ENCODE measurements around the gene CLK2.

DNA sequence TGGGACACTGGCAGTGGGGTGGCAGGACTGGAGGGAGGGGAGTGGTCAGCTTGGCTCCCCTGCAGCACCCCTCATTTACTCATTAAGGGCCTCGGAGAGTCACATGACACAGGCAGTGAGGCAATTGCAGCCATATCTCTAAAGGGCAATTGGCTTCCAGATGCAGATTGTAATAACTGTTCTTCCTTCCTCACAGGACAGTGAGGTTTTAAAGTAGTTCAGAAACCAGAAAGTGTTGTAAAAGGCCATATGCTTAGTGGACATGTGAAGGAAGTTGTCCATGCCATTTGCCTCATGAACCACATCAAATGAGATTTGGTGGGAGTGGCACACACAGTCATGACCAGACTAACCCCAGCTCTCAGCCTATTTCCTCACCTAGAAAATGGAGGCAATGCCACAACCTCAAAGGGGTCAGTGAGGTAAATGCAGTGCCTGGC is 53.7 kb downstream of the CLK2 start:
- TF ChIP-seq, protein P1, sequence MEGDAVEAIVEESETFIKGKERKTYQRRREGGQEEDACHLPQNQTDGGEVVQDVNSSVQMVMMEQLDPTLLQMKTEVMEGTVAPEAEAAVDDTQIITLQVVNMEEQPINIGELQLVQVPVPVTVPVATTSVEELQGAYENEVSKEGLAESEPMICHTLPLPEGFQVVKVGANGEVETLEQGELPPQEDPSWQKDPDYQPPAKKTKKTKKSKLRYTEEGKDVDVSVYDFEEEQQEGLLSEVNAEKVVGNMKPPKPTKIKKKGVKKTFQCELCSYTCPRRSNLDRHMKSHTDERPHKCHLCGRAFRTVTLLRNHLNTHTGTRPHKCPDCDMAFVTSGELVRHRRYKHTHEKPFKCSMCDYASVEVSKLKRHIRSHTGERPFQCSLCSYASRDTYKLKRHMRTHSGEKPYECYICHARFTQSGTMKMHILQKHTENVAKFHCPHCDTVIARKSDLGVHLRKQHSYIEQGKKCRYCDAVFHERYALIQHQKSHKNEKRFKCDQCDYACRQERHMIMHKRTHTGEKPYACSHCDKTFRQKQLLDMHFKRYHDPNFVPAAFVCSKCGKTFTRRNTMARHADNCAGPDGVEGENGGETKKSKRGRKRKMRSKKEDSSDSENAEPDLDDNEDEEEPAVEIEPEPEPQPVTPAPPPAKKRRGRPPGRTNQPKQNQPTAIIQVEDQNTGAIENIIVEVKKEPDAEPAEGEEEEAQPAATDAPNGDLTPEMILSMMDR (IDR thresholded peaks at IDR 0.05; ENCODE audit: low read depth, low read length, missing input control), result no peak
- no peak for TF ChIP-seq FOXA1 (IDR thresholded peaks at IDR 0.05)
- no peak for TF ChIP-seq EGR1 (IDR thresholded peaks at IDR 0.05; ENCODE audit: low read depth in 2 of 2)
- TF ChIP-seq JUND (IDR thresholded peaks at IDR 0.05), result no peak
- TF ChIP-seq SP1 (IDR thresholded peaks at IDR 0.05), result no peak
- TF ChIP-seq, protein P2, sequence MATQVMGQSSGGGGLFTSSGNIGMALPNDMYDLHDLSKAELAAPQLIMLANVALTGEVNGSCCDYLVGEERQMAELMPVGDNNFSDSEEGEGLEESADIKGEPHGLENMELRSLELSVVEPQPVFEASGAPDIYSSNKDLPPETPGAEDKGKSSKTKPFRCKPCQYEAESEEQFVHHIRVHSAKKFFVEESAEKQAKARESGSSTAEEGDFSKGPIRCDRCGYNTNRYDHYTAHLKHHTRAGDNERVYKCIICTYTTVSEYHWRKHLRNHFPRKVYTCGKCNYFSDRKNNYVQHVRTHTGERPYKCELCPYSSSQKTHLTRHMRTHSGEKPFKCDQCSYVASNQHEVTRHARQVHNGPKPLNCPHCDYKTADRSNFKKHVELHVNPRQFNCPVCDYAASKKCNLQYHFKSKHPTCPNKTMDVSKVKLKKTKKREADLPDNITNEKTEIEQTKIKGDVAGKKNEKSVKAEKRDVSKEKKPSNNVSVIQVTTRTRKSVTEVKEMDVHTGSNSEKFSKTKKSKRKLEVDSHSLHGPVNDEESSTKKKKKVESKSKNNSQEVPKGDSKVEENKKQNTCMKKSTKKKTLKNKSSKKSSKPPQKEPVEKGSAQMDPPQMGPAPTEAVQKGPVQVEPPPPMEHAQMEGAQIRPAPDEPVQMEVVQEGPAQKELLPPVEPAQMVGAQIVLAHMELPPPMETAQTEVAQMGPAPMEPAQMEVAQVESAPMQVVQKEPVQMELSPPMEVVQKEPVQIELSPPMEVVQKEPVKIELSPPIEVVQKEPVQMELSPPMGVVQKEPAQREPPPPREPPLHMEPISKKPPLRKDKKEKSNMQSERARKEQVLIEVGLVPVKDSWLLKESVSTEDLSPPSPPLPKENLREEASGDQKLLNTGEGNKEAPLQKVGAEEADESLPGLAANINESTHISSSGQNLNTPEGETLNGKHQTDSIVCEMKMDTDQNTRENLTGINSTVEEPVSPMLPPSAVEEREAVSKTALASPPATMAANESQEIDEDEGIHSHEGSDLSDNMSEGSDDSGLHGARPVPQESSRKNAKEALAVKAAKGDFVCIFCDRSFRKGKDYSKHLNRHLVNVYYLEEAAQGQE (IDR thresholded peaks at IDR 0.05), result no peak
- no peak for TF ChIP-seq GABPA (IDR thresholded peaks at IDR 0.05 in 1 of 2, conservative IDR thresholded peaks at IDR 0.05 in 1 of 2)
- no peak for TF ChIP-seq TAF1 (conservative IDR thresholded peaks at IDR 0.05)
- TF ChIP-seq, protein P3, sequence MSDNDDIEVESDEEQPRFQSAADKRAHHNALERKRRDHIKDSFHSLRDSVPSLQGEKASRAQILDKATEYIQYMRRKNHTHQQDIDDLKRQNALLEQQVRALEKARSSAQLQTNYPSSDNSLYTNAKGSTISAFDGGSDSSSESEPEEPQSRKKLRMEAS (IDR thresholded peaks at IDR 0.05), result no peak
- TF ChIP-seq, protein P4, sequence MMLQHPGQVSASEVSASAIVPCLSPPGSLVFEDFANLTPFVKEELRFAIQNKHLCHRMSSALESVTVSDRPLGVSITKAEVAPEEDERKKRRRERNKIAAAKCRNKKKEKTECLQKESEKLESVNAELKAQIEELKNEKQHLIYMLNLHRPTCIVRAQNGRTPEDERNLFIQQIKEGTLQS (IDR thresholded peaks at IDR 0.05), result no peak
